Left renal cortex interstitium (tissue), 4 donors: Measurements from ENCODE around the gene NCOR1. TPM values are rescaled to one million over a fixed set of nuclear protein-coding genes. Genes with fewer than 3 reads are reported as not detected.
"Not testable (repeated sequence)": the region's sequence is repeated elsewhere in the genome, so short reads cannot be mapped to it uniquely, and the experiment has no call there.

Source experiments
- DNase-seq, 4 donors: peaks; one replicate each; pipeline ENCODE4 v3.0.0-alpha.2; 2013; ENCODE audit warnings: low read depth in 4 of 4, low spot score in 2 of 4, missing footprints in 1 of 4
- polyA plus RNA-seq, 4 donors: library from polyadenylated mRNA; unstranded; fragments of 120-200 nt; gene quantifications; one replicate each; pipeline ENCODE4 v1.2.1, GENCODE V29; 2013; ENCODE audit not compliant: insufficient read length in 4 of 4

The NCOR1 gene
- polyA plus RNA-seq, result 100 to 1,000 TPM in 2 of 4 donors, 10 to 100 TPM in 2; 90.0 to 115 (median 103) TPM

DNA sequence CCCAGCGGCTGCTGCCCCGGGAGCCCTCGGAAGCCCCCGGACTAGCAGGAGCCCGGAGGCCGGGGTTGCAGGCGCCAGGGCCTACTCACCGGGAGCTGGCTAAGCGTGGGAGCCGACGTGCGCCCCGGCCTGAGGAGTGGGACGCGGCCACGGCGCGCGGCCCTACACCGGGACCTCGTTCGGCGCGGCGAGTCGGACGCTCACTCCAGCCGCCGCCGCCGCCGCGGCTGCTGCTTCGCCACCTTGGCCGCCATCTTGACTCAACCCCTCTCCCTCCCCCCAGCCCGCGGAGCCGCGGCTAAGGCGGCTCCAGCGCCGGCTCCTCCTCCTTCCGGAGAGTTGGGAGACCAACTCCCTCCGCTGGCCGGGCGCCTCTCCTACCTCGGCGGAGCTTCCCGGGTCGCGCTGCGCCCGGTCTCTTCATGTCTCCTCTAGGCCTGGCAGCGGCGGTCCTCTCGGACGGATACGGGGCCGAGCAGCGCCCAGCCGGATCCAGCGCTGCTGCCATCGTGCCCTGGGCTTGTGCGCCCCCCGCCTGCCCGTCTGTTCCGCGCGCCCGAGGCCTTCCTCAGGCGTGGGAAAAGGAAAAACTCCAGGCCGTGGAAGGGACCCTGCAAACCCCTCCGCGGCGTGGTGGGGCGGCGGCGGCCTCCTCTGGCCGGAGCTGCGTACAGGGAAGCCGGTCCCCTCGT lies at the start of gene NCOR1:
Gene NCOR1, minus strand, starts transcription at position 262 of the 692 bp plus-strand sequence. CDS start 20,965 bp downstream, outside the sequence.
- peak; percentile 83 to 92 (median 86) for DNase-seq

DNA sequence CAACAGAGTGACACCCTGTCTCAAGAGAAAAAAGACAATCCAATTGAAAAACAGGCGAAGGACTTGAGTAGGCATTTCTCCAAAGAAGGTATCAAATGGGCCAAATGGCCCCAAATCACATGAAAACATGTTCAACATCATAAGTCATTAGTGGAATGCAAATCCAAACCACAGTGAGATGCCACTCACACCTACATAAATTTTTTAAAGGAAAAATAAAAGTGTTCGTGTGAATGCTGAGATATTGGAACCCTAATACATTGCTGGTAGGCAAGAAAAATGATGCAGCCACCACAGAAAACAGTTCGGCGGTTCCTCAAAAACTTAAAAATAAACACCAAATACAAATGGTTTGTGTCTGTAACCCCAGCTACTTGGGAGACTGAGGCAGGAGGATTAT lies 46.9 kb upstream of the NCOR1 start:
- no peak for DNase-seq

DNA sequence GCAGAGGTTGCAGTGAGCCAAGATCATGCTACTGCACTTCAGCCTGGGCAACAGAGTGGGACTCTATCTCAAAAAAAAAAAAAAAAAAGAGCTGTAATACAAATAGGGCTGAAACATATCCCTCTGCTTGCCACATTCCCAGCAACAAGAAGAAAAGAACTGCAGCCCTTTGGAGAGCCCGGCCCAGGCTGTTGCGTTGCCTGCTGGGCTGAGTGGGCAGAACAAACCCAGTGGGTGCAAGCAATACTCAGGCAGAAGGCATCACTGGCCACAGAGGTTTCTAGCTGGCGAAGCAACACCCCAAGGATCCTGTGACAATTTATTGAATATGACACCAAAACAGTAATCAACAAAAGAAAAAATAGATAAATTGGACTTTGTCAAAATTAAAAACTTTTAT lies 45.7 kb upstream of the NCOR1 start:
- DNase-seq, result no peak

DNA sequence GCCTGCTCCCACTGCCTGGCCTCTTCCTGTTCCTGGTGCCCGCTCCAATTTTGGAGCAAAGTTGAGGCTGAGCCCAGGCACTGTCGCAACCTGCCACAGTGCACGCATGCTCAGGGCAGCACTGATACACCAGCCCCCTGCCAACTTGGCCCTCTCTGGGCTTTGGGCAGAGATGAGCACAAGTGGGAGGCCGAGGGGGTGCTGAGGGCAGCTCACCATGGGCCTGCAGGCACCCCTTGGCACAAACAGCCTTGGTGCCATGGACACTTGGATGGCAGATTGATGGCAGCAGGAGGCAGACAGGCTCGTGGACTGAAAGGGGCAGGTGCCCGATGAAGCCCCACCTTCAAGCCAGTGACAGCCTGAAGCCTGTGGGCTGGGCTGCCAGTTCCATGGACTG lies 44.6 kb upstream of the NCOR1 start:
- no peak for DNase-seq

DNA sequence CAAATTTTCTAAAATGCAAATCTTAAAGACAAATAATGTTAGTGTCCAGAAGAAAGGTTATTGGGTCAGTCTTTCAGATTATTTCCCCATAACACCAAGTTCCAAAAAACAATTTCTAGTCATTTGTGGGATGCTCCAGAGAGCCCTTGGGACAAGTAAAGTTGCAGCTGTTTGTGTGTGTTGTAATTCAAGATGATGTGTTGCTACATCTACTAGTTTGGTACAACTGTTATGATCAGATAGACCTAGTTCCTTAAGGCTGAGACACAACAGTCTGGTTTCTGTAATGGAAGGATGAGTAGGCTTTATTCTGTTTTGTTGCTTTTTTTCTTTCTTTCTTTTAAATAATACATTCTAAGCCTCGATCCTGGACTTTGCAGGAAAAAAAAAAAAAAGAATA lies 43.6 kb upstream of the NCOR1 start:
- no peak for DNase-seq

DNA sequence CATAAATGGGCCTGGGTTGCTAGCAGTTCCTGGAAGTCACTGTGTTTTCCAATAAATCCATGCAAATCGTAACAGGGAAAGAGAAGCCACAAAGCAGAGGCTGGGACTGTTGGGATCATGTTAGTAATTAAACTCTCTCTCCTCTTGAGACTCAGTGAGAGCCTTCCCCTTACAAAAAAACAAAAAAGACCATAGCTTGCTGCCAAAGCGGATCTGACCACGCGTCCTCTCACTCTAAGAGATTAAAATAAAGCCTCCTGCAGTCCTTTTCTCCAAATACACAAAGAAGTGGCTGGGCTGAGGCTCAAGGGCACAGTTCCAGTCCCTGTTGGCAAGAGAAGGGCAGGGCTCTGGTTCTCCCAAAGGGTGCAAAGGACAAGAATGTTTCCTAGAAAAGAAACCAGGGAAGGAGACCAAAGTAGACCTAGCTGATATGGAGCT lies 40.2 kb upstream of the NCOR1 start:
- peak in 2 of 4 donors; percentile 4 to 13 for DNase-seq

DNA sequence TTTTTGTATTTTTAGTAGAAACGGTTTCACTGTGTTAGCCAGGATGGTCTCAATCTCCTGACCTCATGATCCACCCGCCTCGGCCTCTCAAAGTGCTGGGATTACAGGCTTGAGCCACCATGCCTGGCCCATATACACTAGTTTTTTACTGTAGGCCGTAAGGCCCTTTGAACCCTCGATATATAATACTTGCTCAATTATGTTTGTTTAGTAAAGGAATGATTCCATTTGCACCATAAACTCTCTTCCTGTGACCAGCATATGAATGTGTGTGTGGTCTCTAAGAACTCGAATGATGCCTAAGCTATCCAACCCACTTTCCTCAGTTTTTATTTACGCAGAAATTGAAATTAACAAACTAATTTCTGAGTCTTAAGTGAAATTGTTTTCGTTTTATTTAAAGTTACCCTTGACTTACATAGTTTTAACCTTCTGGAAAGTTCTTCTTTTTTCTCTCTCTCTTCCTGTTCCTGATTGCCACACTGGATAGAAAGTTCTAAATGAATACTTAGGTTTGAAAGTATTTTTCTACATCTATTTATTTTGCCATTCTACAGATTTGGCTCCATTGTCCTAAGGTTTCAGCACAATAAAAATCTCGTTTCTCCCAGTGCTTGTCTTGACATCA lies 39.6 kb upstream of the NCOR1 start:
- DNase-seq, result no peak

DNA sequence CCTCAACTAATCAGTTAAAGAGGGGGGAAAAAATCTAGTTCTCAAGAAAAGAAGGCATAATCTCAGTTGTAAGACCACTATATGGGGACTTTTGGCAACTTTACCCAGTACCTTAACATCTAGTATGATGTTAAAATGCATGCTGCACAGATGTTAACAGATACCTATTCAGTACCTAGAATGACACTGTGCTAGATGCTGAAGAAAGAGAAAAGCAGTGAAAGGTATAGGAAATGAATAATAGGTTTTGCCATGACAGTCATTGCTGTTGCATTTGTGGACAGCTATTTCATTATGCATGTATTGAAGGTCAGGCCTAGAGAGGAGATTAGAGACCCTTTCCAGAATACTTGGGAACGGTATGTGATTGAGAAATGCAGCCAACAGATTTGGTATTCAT lies 36.2 kb upstream of the NCOR1 start:
- no peak for DNase-seq

DNA sequence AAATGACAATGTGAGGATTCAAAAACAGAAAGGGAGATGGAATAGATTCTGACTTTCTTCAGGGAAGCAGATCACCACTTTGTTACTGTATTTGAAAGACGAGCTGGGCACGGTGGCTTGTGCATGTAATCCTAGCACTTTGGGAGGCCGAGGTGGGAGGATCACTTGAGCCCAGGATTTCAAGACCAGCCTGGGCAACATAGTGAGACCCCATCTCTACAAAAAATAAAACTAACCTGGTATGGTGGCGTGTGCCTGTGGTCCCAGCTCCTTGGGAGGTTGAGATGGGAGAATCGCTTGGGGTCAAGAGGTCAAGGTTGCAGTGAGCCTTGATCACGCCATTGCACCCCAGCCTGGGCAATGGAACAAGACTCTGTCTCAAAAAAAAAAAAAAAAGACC lies 35.7 kb upstream of the NCOR1 start:
- no peak for DNase-seq

DNA sequence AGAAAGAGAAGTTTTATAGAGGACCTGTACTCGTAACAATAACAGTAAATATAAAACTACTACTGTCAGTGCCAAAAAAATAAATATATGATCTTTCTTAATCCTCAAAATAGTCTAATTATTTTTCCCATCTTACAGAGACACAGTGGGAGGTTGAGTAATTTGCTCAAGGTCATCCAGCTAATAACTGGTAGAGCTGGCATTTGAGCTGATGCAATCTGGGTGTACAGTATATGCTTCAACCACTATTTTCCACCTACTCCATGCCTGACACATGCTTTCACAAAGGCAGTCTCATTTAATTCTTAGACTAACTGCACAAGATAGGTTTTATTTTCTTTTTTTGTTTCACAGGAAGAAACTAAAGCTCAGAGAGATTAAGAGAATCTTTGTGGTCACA lies 35.3 kb upstream of the NCOR1 start:
- no peak for DNase-seq

DNA sequence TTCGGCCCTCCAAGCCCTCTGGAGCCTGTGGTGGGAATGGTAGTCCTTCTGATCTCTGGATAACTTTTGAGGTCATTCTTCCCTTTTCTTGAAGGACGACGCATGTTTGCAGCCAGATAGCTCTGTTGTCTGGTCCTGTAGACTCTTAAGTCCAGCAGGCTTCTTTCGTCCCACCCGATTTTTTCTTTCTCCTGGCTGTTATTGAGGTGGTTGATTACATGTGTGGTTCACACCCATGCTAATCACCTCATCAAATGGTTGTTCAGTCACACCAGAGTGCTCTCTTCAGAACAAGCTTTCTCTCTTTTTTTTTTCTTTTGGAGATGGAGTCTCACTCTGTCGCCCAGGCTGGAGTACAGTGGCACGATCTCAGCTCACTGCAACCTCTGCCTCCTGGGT lies 32.3 kb upstream of the NCOR1 start:
- no peak for DNase-seq

DNA sequence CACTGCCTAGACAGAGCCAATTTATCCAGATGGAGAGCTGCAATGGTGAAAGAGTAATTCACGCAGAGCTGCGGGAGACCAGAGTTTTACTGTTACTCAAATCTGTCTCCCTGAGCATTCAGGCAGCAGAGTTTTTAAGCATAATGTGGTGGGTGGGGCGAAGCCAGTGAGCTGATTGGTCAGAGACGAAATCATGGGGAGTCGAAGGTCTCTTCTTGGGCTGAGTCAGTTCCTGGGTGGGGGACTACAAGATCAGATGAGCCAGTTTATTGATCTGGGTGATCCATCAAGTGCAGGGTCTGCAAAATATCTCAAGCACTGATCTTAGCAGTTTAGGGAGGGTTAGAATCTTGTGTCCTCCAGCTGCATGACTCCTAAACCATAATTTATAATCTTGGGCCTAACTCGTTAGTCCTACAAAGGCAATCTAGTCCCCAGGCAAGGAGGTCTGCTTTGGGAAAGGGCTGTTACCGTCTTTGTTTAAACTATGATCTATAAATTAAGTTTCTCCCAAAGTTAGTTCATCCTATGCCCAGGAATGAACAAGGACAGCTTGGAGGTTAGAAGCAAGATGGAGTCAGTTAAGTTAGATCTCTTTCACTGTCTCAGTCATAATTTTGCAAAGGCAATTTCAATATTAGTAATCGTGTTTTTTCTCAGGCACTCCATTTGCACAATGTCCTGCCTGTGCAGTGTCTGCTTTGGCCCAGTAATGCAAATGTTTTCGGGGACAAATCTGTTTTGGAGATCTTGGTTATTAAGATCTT lies 28.6 kb upstream of the NCOR1 start:
- DNase-seq, result no peak

DNA sequence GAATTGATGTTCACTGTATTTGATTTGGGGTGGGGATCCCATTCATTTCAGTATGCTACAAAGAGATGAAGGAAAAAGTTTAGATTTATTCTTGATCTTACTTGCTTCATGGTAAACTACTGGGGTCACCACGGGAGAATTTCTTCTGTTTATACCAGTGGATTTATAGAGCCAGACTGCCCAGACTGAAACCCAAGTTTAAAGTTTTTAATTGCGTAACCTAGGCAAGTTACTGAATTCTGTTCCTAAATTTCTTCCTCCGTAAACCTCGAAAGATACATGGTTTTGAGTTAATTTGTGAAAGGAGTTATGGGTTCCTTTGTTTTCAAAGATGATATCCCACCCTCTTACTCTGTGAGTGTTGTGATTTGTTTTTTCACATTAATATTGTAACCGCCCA lies 28.1 kb upstream of the NCOR1 start:
- DNase-seq, result no peak

DNA sequence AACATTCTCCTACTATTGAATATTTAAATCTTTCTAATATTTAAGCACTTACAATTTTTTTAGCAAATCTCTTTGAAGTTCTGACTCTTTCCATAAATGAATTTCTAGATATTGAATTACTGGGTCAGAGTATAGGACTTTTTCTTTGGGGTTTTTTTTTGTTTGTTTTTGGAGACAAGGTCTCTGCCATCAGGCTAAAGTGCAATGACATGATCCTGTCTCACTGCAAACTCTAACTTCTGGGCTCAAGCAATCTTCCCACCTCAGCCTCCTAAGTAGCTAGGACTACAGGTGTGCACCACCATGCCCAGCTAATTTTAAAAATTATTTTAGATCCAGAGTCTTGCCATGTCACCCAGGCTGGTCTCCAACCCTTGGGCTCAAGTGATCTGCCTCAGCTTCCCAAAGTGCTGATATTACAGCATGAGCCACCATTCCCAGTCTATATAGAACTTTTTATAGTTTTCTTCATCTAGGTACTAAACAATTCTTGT lies 26.6 kb upstream of the NCOR1 start:
- DNase-seq, result no peak

DNA sequence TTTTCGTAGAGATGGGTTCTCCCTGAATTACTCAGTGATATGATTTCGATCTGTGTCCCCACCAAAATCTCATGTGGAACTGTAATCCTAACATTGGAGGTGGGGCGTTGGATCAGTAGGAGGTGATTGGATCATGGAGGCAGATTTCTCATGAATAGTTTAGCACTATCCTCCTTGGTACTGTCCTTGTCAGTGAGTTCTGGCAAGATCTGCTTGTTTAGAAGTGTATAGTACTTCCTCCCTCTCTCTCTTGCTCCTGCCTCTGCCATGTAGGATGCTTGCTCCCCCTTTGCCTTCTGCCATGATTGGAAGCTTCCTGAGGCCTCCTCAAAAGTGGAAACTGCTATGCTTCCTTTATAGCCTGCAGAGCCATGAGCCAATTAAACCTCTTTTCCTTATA lies 24.6 kb upstream of the NCOR1 start:
- no peak for DNase-seq

DNA sequence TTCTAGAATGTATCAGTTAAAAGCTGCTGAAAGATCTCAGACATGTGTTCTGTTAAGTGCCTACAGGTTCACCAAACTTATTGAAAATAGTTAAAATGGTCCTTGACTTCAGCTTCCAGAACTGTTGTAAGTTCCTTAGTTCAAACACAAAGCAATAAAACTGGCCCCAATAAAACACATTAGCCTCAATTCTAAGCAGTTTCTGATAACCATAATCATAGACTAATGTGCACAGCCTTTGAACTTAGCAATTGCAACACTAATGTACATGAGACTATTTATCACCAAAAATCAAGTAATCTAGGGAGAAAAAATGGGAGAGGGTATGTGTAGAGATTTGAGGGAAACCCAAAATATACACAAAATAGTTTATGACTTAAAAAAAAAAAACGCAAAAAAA lies 17.1 kb upstream of the NCOR1 start:
- DNase-seq, result no peak

DNA sequence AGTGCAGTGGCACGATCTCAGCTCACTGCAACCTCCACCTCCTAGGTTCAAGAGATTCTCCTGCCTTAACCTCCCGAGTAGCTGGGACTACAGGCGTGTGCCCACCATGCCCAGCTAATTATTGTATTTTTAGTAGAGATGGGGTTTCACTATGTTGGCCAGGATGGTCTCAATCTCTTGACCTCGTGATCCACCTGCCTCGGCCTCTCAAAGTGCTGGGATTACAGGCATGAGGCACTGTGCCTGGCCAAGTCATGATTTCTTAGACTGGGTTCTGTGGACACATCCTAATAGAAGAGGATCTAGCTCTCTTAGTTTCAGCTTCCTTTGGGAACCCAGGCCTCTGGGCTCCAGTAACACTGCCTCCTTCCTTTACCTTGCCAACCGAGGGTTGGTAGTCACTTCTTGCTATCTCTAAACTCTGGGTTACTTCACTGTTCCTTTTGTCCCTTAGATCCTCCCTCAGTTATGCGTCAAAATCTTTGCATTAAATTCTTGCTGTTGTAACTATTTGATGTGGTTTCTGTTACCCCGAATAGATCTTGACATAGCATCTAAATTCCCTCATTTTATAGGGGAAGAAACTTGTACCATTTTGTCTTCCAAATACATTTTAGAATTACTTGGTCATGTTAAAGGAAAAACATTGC lies 14.7 kb upstream of the NCOR1 start:
- not testable (repeated sequence) for DNase-seq

DNA sequence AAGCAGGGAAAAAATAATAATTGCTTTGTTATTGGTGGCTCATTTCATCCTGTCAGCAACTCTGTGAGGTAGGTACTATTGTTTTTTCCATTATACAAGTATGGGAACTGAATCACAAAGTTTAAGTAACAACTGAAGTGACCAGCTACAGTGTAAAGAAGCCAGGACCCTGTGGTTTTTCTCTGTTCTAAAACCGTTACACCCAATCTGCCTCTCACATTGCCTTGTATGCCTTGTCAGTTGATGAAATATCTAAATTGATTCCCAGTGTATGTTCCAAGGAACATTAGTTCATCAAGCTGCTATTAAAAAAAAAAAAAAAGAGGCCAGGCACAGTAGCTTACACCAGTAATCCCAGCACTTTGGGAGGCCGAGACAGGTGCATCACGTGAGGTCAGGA lies 7.1 kb upstream of the NCOR1 start:
- DNase-seq, result no peak

DNA sequence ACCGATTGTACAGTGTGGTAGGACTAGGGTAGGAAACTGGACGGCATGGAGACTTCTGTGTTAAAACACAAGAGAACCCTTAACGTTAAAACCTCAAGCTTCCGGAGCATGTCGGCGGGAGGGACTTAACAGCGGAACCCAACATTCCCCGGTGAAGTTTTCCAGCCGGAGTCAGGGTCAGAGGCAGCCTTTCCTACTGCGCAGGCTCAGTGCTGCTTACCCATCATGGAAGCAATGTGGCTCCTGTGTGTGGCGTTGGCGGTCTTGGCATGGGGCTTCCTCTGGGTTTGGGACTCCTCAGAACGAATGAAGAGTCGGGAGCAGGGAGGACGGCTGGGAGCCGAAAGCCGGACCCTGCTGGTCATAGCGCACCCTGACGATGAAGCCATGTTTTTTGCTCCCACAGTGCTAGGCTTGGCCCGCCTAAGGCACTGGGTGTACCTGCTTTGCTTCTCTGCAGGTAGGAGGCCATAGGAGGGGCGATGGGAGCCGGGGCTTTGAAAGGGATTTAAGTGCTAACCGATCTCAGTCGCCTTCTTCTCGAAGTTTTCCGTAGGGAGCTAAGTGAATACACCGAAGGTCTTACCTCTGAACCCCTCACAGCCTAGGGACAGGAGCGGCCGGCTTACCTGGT lies 1.8 kb upstream of the NCOR1 start, which contains the start of gene PIGL:
Gene PIGL, plus strand, starts transcription at position 209 of the 634 bp plus-strand sequence. Its CDS starts 17 bp downstream, at position 226.
- DNase-seq, result peak; percentile 89 to 95 (median 90)

DNA sequence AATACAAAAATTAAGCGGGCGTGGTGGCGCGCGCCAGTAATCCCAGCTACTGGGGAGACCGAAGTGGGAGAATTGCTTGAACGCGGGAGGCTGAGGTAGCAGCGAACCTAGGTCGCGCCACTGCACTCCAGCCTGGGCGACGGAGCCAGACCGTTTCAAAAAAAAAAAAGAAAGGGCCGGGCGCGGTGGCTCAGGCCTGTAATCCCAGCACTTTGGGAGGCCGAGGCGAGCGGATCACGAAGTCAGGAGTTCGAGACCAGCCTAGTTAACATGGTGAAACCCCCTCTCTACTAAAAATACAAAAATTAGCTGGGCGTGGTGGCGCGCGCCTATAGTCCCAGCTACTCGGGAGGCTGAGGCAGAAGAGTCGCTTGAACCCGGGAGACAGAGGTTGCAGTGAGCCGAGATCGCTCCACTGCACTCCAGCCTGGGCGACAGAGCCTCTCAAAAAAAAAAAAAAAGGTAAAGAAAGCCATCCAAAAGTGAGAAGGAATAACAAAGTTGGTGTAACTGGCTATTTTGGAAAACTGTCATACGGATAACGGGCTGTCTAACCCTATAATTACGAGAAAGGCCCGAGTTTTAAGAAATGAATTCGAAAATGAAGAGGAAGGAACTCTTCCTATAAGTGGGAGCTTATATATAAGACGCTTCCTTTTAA lies 1.1 kb upstream of the NCOR1 start:
- not testable (repeated sequence) for DNase-seq
